GM19035 (cell line): Measurements from ENCODE around the gene THSD4.
"Not testable (repeated sequence)": the region's sequence is repeated elsewhere in the genome, so short reads cannot be mapped to it uniquely, and the experiment has no call there.

Experiments
- ATAC-seq: cut with Tn5 transposase; IDR thresholded peaks from one replicate; pipeline ENCODE4 v1.9.1; 2021; ENCODE audit not compliant: unreplicated experiment

THSD4 gene

DNA sequence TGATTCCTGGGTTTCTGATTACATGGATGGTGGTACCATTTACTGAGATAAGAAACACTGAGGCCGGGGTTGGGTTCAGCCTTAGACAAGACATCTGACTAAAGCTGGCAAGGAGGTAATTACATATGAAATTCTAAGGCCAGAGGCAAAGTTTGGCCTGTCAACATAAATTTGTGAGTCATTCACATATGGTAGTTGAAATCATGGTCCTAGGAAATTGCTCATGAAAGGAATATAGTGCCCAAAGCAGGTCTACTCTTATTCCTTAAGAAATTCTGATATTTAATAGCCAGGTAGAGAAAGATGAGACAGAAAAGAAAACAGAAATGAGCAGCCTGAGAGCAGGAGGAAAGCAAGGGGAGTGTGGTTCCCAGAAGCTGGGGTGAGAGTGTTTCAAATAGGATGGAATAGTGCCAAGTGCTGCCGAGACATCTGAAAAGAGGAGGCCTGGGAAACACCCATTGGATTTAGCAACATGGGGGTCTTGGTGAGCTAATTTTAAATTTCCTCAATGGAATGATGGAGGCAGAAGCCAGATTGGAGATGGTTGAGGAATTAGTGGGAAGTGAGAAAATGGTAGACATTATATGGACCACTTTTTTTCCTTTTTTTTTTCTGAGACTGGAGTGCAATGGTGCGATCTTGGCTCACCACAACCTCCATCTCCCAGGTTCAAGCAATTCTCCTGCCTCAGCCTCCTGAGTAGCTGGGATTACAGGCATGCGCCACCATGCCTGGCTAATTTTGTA lies 610.1 kb downstream of the THSD4 start:
- not testable (repeated sequence) for ATAC-seq

DNA sequence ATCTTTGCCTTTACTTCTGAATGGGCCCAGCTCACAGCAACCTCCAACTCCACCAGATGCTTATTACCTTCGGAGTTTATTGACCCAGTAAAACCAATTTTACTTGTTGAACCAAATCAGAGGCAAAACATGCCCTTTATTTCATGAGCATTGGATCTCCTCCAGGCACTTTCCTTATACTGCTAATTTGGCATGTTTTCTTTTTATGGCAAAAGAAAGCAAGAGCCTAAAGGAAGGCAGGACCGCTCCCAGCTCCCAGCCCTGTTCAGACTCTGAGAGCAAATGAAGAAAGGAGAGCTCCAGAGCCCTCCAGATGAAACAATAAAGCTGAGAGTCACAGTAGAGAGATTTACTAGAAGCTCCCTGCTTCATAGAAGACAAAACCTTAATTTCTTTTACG lies 613.6 kb downstream of the THSD4 start:
- ATAC-seq, result no peak

DNA sequence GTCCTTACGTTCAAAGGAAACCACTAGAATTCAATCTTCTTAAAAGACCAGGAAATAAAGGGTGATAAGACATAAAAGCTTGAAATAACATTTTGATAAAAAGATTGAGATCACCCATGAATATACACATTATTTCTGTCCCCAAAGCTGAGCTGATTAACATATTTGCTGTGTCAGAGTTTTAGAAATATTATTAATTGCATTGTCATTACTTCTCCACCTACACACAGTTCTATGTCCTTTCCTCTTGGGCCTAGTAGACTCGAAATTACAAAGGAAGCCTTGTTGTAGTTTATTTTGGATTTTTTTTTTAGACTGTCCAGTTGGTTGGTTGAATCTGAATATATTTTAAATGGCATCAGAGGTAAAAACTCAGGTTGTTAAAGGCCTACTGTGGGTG lies 614.0 kb downstream of the THSD4 start:
- no peak for ATAC-seq

DNA sequence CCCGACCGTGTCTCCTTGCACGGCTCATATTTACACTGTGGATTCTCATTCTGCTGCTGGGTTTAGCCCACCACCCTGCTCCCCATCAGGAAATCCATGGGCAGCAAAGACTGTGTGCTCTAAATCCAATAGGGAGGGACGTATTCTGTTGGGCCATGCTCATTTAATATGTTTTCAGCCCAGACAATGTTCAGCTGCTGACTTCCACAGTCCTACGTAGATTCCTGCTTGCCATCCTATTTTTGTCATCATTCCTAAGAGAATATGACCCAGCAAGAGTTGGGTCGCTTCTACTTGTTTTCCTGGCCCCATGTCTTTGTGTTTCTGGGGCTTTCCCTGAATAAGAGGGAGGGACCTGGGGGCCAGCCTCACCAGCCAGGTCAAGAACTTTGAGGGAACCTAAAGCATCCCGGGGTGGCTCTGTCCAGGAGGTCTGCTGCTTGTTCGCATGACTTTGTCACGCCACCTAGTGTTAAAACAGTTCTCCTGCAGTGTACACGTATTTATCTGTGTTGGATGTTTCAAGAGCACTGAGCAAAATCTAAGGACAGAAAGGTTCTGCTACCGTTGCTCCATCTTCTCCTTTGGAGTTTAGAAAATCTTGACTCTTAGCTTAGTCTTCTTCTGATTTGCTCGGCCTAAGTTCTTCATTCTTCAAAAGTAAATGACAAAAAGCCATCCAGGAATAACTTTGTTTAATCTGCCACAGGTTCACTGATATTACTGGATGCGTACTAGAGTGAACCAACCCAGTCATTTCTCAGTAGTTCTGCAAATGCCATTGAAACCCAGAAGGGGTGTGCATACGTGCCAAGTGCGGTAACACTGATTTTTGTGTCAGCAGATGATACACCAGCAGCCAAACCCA lies 615.2 kb downstream of the THSD4 start:
- peak; percentile 59 for ATAC-seq

DNA sequence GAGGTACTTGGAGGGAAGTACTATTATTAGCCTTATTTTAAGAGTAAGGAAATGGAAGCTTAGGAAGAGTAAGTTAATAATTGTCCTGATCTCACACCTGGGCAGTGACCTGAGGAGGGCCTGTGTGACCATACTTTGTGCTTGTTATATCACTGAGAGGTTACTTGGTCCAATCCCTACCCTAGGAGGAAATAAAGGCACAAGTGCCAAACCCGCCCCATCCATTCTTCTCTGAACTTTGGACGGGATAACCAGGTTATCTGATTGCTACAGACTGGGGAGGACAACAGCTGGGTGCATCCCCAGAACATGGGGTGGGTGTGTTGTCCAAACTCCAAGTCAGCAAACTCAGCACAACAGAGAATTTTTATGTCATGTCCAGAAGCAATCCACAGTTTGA lies 617.4 kb downstream of the THSD4 start:
- no peak for ATAC-seq

DNA sequence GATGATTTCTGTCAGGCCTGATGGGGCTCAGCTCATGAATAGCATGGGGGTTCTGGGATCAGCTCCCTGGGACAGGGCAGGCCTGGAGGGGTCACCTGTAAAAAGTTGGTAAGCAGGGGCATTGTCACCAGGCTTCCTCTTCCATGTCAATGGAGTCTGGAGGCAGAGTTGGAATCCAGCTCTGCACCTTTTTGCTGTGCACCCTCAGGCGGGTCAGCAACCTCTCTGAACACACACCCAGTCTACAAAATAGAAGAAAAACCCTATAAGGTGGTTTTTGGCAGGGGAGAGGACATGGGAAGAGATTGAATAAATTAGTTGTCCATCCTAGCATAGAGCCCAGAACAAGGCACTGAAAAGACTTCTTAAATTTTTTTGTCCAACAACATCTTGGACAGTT lies 617.9 kb downstream of the THSD4 start:
- no peak for ATAC-seq

DNA sequence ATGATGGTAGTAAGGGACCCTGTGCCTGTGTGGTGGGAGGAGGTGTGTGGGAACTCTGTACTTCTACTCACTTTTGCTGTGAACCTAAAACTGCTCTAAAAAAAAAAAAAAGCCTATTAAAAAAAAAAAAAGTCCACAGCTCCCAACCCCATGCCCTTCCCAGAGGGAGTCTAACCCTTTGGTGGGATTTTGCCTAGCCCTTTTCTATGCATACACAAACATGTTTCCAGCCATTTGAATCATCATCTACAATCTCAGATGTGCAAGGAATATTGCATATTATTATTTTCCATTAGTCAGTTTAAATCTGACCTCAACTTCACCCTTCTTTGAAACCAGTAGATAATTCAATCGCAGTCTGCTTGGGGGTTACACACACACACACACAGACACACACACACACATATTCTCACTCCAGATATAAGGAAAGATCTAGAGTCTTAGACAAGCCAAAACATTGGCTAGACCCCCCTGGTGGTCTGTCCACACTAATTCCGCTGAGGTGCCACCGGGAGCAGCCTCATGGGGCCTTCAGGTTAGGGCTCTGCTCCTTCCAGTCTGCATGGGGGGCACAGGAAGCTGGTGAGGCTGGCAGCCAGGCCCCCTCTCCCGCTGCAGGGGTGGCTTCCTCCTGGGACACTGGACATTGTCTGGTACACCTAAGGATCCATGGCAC lies 619.6 kb downstream of the THSD4 start:
- ATAC-seq, result no peak

DNA sequence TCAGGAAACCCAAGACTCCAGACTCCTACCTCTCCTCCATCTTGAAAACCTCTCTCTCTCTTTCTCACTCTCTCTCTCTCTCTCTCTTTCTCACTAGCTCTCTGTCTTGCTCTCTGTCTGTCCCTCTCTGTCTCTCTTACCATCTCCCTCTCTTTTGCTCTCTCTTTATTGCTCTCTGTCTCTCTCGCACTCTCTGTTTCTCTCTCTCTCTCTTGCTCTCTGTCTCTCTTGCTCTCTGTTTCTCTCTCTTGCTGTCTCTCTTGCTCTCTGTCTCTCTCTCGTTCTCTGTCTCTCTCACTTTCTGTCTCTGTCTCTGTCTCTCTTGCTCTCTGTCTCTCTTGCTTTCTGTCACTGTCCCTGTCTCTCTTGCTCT lies 620.1 kb downstream of the THSD4 start:
- ATAC-seq, result no peak

DNA sequence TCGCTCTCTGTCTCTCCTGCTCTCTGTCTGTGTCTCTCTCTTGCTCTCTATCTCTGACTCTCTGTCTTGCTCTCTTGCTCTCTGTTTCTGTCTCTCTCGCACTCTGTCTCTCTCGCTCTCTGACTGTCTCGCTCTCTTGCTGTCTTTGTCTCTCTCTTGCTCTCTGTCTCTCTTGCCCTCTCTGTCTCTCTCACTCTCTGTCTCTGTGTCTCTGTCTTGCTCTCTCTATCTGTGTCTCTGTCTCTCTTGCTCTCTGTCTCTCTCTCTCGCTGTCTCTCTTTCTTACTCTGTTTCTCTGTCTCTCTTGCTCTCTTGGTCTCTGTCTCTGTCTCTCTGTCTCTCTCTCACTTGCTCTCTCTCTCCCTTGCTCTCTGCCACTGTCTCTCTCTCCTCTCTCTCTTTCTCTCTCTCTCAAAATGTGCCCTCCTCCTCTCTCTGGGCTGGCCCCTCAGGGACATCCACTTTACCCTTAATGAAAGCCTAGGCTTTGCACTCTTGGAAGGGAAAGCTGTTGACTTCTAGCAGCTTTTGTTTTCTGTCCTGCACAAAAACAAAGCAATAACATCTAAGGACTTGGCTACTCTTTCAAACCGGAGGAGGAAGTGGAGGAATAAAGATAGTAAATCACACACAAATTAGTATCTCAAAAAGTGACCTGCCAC lies 621.1 kb downstream of the THSD4 start:
- ATAC-seq, result no peak

DNA sequence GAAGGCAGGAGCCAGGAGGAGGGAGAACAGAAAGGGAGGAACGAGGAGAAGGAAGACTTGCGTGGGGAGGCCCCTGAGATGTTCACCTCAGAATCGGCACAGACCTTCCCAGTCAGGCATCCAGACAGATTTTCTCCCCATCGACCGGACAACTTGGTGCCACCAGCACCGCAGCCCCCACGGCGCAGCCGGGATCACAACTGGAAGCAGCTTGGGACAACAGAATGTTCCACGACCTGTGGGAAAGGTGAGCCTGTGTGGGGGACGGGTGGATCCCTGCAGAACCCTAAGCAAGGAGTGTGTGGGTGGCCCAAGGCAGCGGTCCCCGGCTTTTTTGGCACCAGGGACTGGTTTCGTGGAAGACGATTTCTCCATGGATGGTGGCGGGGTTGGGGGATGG lies 622.5 kb downstream of the THSD4 start:
- no peak for ATAC-seq

DNA sequence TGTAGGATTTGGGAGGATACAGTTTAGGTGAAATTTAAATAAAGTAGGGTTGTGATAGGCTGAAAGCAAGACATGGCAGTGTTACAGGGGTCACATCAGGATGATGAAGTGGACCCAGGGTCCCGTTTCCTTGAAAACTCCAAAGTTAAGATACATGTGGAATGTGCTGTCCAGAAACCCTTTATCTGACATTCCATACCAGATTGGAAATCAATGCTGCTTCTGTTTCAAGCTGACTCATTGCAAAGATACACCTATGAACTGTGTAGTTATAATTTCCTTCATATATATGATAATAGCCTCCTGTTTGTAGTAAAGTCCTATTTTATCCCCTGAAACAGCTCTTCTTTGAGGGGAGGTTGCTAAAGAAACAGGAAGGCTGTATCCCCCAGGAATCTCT lies 624.1 kb downstream of the THSD4 start:
- no peak for ATAC-seq

DNA sequence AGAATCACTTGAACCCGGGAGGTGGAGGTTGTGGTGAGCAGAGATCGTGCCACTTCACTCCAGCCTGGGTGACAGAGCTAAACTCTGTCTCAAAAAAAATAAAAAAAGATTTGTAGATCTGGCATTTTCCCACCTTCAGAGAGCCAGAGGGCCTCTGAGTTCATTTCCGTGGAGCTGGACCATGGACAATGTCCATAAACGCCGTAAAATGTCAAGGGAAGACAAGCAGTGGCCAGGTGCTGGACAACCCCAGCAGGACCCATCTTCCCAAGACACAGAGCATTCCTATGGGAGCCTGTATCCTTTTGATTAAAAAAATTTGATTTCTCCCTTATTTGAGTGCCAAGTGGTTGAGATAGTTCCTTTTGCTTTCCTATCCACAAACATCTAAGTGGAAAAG lies 627.7 kb downstream of the THSD4 start:
- no peak for ATAC-seq

DNA sequence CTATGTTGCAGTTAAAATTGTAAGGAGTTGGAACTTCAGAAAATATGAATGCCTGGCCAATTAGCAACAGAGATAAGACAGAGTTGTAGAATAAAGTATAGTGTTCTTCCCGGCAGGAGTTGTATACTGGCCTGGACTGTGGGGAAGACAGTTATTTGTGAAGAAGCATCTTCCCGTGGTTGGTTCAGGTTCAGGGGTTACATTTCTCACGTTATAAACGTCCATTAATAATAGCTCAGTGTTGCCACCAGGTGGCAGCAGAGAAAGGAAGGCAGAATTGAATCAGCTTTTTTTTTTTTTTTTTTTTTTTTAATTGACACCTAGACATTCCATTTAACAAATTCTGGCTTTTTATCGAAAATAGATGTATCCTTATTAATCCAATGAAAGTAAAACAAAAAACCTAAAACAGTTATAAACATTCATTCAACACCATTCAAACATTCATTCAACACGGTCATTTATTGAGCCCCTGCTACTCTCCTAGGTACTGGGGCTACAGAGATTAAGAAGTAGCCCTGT lies 628.7 kb downstream of the THSD4 start:
- ATAC-seq, result no peak

DNA sequence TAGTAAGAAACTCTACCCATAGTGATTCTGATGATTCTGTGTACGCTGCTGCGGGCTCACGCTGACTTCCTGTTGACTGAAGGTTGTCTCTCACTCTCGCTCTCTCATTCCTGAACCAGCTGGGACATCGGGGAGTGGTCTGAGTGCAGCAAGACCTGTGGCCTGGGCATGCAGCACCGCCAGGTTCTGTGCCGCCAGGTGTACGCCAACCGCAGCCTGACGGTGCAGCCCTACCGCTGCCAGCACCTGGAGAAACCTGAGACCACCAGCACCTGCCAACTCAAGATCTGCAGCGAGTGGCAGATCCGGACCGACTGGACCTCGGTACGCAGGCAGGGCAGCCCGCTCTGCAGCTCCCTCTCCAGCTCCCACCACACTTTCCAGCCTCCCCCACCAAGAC lies 631.4 kb downstream of the THSD4 start:
- ATAC-seq, result no peak

DNA sequence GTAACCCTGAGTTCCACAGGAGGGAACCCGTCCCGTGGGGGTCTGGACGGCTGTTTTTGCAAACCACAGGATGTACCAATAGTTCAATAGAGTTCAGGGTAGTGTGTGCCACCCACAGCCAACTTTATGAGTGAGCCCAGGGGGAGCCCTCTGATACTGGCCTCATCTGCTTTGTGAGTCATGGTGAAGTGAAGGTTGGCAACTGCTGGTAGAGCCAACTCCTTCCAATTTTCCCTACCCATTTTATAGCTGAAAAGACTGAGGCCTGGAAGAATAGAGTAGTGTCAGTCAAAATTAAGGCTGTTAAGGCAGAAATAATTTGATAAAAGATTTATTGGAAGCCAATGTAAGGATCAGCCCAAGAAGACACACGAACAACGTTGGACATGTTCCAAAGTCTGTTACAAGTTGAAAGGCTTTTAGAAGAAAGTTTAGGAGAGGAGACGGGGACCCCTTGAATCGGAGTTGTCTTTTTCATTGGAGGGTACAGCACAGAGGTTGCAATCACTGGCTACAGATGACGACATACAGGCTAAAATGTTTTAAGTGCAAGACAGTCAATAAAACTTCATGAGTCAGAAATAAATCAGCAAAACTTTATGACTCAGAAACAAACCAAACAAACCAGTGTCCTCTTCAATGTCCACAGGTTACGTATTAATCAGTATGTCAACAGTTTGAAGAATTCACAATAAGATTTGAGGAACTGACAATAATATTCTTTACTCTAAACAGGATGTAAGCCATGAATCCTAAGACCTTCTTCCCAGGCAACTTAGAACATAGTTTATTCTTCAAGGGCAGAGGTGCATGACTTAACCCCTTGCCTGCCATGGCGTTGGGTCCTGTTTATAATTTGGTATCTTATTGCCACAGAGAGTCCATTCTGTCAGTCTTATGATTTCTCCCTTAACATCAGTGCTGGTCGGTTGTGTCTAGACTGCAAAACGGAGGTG lies 632.1 kb downstream of the THSD4 start:
- no peak for ATAC-seq

DNA sequence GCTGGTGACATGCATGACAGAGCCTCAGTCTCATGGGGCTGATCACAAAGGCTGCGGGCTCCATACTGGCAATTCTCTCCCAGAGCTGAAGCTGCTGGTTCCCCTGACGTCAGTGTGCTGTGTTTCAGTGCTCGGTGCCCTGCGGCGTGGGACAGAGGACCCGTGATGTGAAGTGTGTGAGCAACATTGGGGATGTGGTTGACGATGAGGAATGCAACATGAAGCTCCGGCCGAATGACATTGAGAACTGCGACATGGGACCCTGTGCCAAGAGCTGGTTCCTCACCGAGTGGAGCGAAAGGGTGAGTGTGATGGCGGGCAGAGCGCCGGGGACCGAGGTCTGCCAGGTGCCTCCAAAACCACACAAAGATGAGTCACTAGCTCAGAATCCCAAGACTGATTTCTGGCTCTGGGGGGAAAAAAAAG lies 633.0 kb downstream of the THSD4 start:
- no peak for ATAC-seq

DNA sequence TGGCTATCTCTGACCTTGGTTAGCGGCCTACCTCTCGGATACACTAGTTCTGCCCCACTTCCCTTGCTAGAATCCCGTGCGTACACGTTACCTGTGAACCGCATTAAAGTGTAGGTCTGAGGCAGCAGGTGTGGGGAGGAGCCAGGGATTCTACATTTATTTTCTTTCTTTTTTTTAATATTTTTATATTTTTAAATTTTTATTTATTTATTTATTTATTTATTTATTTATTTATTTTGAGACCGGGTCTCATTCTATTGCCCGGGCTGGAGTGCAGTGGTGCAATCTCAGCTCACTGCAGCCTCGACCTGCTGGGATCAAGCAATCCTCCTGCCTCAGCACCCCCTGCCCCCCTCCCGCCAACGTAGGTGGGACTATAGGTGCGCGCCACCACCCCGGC lies 634.2 kb downstream of the THSD4 start:
- no peak for ATAC-seq

DNA sequence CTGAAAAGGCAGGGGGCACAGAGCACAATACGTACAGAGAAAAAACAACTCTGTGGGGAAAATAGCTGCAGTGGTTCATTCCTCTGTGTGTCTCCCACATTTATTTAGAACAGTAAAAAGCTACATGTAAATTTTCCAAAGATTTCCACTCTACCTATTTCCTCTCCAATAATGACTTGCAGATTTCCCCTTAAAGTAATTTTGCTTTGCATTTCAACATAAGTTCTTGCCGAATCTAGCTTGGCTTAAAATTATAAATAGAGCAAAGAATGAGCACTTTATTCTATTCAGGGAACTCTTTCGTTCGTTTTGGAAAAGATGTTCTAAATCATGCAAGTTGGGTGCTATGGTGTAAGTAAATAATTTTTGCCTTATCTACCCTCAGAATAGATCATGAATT lies 636.9 kb downstream of the THSD4 start:
- ATAC-seq, result no peak

DNA sequence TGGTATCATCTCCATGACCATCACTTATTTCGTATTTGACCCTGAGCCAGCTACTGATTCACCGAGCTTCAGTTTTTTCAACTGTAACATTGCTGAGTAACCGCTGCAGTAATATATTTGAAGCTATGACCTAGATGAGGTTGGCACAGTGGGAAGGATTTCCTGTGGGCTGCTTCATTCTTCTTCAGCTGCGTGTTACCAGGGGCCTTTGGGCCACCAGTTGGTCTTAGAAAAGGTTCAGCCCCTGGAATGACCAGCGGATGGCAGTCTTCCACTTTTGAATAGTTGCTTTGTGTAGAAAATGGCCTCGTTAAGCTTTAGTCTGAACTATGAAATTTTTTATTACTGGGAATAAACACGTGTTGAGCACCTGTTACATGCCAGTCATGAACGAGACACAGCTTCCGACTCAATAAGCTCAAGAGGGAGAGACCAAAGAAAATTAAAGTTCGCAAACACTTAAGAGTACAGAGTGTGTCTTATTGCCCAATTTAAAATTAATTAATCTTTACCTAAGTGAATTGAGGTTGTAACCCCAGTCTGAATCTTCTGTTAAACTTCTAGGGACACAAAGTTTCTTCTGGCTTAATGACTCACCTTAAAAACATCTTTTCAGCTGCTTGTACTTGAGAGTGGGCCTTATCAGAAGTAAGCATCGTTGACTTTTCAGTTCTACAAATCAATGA lies 637.5 kb downstream of the THSD4 start:
- ATAC-seq, result no peak
